Endothelial cell of umbilical vein (primary cell): ENCODE results near the gene PLBD2. TPM values are rescaled to one million over a fixed set of nuclear protein-coding genes. Genes with fewer than 3 reads are reported as not detected.

Experiments
- BruUV-seq: library from RNA; stranded (reverse); fragments of 400-500 nt; replicated peaks from 2 replicates; lab custom pipeline; 2021; lab: Mats Ljungman, UMichigan
- CTCF ChIA-PET: fragments of 300-600, 350-600 bp; sonication (Branson Sonifier 250); formaldehyde crosslinking; loops from one replicate; lab custom pipeline; 2021; ENCODE audit warnings: antibody characterized with exemption, inconsistent platforms; lab: Charles Lee
- POLR2A ChIA-PET: fragments of 300-600, 350-600 bp; sonication (Branson Sonifier 250); formaldehyde crosslinking; loops from one replicate; lab custom pipeline; 2021; ENCODE audit warnings: antibody characterized with exemption, inconsistent platforms; lab: Charles Lee
- DNase-seq: peaks from one replicate; pipeline ENCODE4 v3.0.0-alpha.2; 2011; ENCODE audit warnings: low read depth, low spot score
- FAIRE-seq: peaks from 2 replicates; lab custom pipeline; 2011; peaks lifted over from hg19 to GRCh38; lab: Jason Lieb, UNC
- H2AFZ ChIP-seq: 2 replicates; pipeline ENCODE4 v1.6.0; 2012; ENCODE audit warnings: low read depth, low read length, control low read depth, inconsistent platforms
- H3K27ac ChIP-seq: 2 replicates; pipeline ENCODE4 v1.5.1; 2011; ENCODE audit warnings: low read depth, mild to moderate bottlenecking, control low read depth, low read length, moderate library complexity; ENCODE audit not compliant: insufficient read depth
- H3K27me3 ChIP-seq, 2 experiments: 2 replicates each; pipeline versions ENCODE4 v1.6.0 to v1.6.1; 2011; ENCODE audit warnings: low read length in 2 of 2, mixed read lengths in 1 of 2; ENCODE audit not compliant: control insufficient read depth in 2 of 2, insufficient read depth in 2 of 2
- H3K36me3 ChIP-seq, 2 experiments: 2 replicates in 1 of 2; 3 replicates in 1 of 2; pipeline ENCODE4 v1.5.1; 2011; ENCODE audit warnings: low read length in 2 of 2, mild to moderate bottlenecking in 1 of 2, moderate library complexity in 1 of 2; ENCODE audit not compliant: control insufficient read depth in 2 of 2, insufficient read depth in 2 of 2; ENCODE audit errors: extremely low read depth in 1 of 2
- H3K4me1 ChIP-seq: 3 replicates; pipeline ENCODE4 v1.5.1; 2011; ENCODE audit warnings: mild to moderate bottlenecking, low read length; ENCODE audit not compliant: control insufficient read depth, insufficient read depth; ENCODE audit errors: extremely low read depth
- H3K4me2 ChIP-seq: 2 replicates; pipeline ENCODE4 v1.6.1; 2011; ENCODE audit warnings: low read length, control low read depth, mixed read lengths; ENCODE audit not compliant: insufficient read depth
- H3K4me3 ChIP-seq, 3 experiments: fragments of 200-600 bp in 1 of 3; sonication (generic), shearing (Covaris generic) in 1 of 3; replicated peaks in 1 of 3; 2 replicates each; pipeline ENCODE4 v1.5.1; 2011 to 2016; ENCODE audit warnings: control low read depth in 3 of 3, low read length in 3 of 3, mild to moderate bottlenecking in 2 of 3, inconsistent platforms in 1 of 3, low read depth in 1 of 3, moderate library complexity in 1 of 3; ENCODE audit not compliant: insufficient read depth in 1 of 3
- H3K79me2 ChIP-seq: 2 replicates; pipeline ENCODE4 v1.6.0; 2012; ENCODE audit warnings: low read length, inconsistent platforms; ENCODE audit not compliant: control insufficient read depth, insufficient read depth
- H3K9ac ChIP-seq: replicated peaks from 2 replicates; pipeline ENCODE3; 2011; ENCODE audit warnings: low read length, control low read depth; ENCODE audit not compliant: insufficient read depth; ENCODE audit errors: extremely low read depth
- H3K9me1 ChIP-seq: replicated peaks from 3 replicates; pipeline ENCODE4 v1.6.0; 2011; ENCODE audit warnings: mild to moderate bottlenecking, low read length; ENCODE audit not compliant: control insufficient read depth, insufficient read depth; ENCODE audit errors: extremely low read depth
- H3K9me3 ChIP-seq: replicated peaks from 2 replicates; pipeline ENCODE4 v1.5.1; 2012; ENCODE audit warnings: low read length, inconsistent platforms; ENCODE audit not compliant: control insufficient read depth, insufficient read depth
- H4K20me1 ChIP-seq: replicated peaks from 2 replicates; pipeline ENCODE3; 2011; ENCODE audit warnings: mild to moderate bottlenecking, low read length; ENCODE audit not compliant: control insufficient read depth, insufficient read depth; ENCODE audit errors: extremely low read depth
- EZH2 ChIP-seq: IDR thresholded peaks from 2 replicates; pipeline ENCODE4 v1.6.1; 2012; ENCODE audit warnings: borderline replicate concordance, low read depth, mild to moderate bottlenecking, moderate library complexity, low read length, inconsistent platforms; ENCODE audit not compliant: severe bottlenecking
- FOS ChIP-seq: IDR thresholded peaks from 2 replicates; pipeline ENCODE4 v1.6.1; 2011; ENCODE audit warnings: mild to moderate bottlenecking, low read length, moderate library complexity, borderline replicate concordance; ENCODE audit not compliant: insufficient read depth
- JUN ChIP-seq: IDR thresholded peaks from 2 replicates; pipeline ENCODE4 v1.6.1; 2011; ENCODE audit warnings: borderline replicate concordance, low read depth; ENCODE audit not compliant: insufficient read length, insufficient read depth
- MYC ChIP-seq: IDR thresholded peaks from one replicate; pipeline ENCODE4 v1.6.1; 2011; ENCODE audit warnings: mild to moderate bottlenecking, low read depth, low read length
- POLR2A ChIP-seq: IDR thresholded peaks from 2 replicates; pipeline ENCODE4 v1.6.1; 2012; ENCODE audit warnings: low read depth, mild to moderate bottlenecking, control low read depth, low read length
- POLR2AphosphoS5 ChIP-seq: IDR thresholded peaks from 2 replicates; pipeline ENCODE4 v1.6.1; 2012; ENCODE audit warnings: low read depth, mild to moderate bottlenecking, control low read depth, low read length, moderate library complexity; ENCODE audit not compliant: insufficient read depth
- dilution Hi-C: fragments of 300-500 bp; cut with MboI; formaldehyde crosslinking; loops from one replicate; pipeline ENCODE4 v1.15.0; 2019; ENCODE audit warnings: low sequenced_read_pairs; ENCODE audit not compliant: extremely low pct_ligation_motif_present
- intact Hi-C: fragments of 100-400 bp; cut with micrococcal nuclease; formaldehyde crosslinking; loops from one replicate; pipeline ENCODE4 v1.10.0; 2022
- polyA plus RNA-seq, 4 experiments: library from polyadenylated mRNA; depleted of rRNA in 3 of 4; stranded (reverse) in 3 of 4; unstranded in 1 of 4; fragments of >200 nt; gene quantifications; 2 replicates each; pipeline versions ENCODE4 v1.2.1 to v1.2.3, GENCODE V29; 2011 to 2012; ENCODE audit warnings: missing spikeins in 1 of 4
- total RNA-seq: library from RNA; stranded (reverse); gene quantifications from 2 replicates; pipeline ENCODE4 v1.2.3, GENCODE V29; 2021
- TF ChIP-seq, protein P1 (sequence below): IDR thresholded peaks from 2 replicates; pipeline ENCODE4 v1.6.1; 2011; ENCODE audit not compliant: insufficient read depth, insufficient read length
- TF ChIP-seq, protein P2 (sequence below), 2 donors: IDR thresholded peaks; 1 replicate in 1 of 2; 2 replicates in 1 of 2; pipeline ENCODE4 v1.5.1; 2011; ENCODE audit warnings: low read length in 2 of 2, mild to moderate bottlenecking in 2 of 2, moderate library complexity in 2 of 2, control low read depth in 1 of 2, inconsistent platforms in 1 of 2, low read depth in 1 of 2; ENCODE audit not compliant: insufficient read depth in 1 of 2; ENCODE audit errors: extremely low read depth in 1 of 2

Gene PLBD2
- total and polyA plus RNA-seq, 2 donors (not counting 3 experiments of a cell fraction or from before 2014, with no cell fraction given) = 24.4 to 46.8 TPM

DNA sequence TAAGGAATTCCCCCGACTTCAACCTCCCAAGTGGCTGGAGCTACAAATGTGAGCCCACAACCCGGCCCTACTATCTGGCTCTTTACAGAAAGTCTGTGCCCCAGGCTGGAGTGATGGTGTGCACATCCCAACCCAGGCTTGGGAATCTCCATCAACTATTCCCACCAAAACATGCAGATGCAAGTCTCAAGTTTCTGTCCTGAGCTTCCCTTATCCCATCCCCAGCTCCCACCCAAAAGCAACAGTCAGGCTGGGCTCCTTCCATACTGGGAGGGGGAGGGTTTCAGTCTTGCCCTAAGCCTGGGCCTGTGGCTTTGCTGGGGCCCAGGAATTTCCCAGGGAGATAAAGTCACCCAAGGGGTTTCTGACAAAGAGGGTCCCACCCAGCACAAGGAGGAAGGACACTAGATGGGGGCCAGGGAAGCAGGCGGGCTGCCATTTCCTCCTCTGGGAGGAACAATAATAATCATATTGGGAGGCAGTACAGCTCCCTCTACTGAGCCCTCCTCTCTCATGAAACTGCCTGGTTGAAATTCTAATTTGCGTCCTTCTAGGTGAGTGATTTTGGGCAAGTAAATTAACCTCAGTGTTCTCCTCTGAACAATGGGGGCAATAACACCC, 31.5 kb upstream of the PLBD2 start:
- Histone ChIP-seq H4K20me1 (no peaks in the 10 kb centered on the region), H3K79me2 (no peaks in the 10 kb centered on the region), H3K9me1 (no peaks in the 10 kb centered on the region), H2AFZ (no peak overlapping the region), H3K36me3 (no peaks in the 10 kb centered on the region), H3K4me1 (peaks cover 7% of the 10 kb centered on the region), H3K9ac (no peak overlapping the region), H3K9me3 (no peaks in the 10 kb centered on the region), H3K27ac (no peak overlapping the region), H3K4me2 (no peak overlapping the region), H3K4me3 (no peak overlapping the region), H3K27me3 (no peaks in the 10 kb centered on the region)
- no TSS peak for BruUV-seq
- CTCF ChIA-PET = interaction anchor here (0.6 to 1.3 kb wide), 5 partner anchors 8 to 334 kb away, joined by 3 to 4 read pairs (median 3); no protein-coding TSS in a partner anchor
- intact Hi-C loops = no loop called here
- TF ChIP-seq, protein P1, sequence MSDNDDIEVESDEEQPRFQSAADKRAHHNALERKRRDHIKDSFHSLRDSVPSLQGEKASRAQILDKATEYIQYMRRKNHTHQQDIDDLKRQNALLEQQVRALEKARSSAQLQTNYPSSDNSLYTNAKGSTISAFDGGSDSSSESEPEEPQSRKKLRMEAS = no peak
- TF ChIP-seq MYC (no peak), POLR2A (no peak), JUN (no peak), POLR2AphosphoS5 (no peak), EZH2 (no peak), FOS (no peak)
- TF ChIP-seq, protein P2, sequence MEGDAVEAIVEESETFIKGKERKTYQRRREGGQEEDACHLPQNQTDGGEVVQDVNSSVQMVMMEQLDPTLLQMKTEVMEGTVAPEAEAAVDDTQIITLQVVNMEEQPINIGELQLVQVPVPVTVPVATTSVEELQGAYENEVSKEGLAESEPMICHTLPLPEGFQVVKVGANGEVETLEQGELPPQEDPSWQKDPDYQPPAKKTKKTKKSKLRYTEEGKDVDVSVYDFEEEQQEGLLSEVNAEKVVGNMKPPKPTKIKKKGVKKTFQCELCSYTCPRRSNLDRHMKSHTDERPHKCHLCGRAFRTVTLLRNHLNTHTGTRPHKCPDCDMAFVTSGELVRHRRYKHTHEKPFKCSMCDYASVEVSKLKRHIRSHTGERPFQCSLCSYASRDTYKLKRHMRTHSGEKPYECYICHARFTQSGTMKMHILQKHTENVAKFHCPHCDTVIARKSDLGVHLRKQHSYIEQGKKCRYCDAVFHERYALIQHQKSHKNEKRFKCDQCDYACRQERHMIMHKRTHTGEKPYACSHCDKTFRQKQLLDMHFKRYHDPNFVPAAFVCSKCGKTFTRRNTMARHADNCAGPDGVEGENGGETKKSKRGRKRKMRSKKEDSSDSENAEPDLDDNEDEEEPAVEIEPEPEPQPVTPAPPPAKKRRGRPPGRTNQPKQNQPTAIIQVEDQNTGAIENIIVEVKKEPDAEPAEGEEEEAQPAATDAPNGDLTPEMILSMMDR (IDR thresholded peaks at IDR 0.05; ENCODE audit: extremely low read depth in 1 of 2, insufficient read depth in 1 of 2, low read depth in 1 of 2, low read length in 2 of 2) = peak in 1 of 2 donors; percentile 11
- DNase-seq (no peak), FAIRE-seq (no peak)
- POLR2A ChIA-PET = interaction anchor here (0.7 kb wide), 2 partner anchors 32 to 140 kb away, joined by 3 to 4 read pairs; partner anchors contain the start of gene PLBD2
- dilution Hi-C loops = no loop called here
